Measurements from ENCODE around the gene AKAP5.

Gene AKAP5

DNA sequence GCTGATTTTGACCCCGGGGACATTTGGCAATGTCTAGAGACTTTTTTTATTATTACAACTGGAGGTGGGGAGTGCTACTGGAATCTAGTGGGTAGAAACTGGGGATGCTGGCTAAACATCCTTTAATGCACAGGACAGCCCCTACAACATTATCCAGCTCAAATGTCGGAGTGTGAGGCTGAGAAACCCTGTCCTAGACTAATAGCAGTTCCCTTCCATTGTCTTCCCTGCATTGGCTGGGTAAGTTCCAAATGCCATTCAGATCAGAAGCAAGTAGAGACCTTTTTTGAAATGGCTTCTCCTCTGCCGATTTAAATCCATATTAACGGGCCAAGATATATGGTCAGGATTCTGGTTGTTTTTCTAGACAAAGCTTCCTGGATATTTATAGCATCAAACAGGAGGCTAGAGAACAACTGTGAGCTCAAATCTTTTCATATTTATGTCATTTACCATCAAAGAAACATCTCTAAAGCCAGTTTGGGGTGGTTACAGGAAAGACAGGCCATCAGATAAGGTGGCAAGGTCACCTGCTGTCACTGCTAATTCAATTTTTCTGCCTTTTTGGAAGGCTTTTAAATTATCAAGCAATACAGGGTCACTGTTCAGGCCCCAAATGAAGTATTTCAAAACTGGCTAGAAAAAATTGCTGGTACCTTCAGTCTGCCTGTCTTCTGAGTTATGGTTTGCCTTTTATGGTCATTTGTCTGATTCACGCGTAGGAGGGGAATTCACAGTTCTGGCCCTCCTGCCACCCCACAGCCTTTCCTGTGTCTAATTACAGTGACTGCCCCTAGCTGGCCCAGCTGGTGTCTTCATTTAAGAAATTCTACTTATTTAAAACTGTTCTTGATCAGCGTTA is 20.1 kb upstream of the AKAP5 start:
- Mint-ChIP-seq H3K27ac (peak overlapping the region; percentile 82), H3K4me3 (peak overlapping the region; percentile 18), H3K4me1 (peaks cover 48% of the 10 kb centered on the region), H3K9me3 (peaks cover 5% of the 10 kb centered on the region), H3K27me3 (no peaks in the 10 kb centered on the region), H3K36me3 (peaks cover 55% of the 10 kb centered on the region)
- ATAC-seq: peak; percentile 98

DNA sequence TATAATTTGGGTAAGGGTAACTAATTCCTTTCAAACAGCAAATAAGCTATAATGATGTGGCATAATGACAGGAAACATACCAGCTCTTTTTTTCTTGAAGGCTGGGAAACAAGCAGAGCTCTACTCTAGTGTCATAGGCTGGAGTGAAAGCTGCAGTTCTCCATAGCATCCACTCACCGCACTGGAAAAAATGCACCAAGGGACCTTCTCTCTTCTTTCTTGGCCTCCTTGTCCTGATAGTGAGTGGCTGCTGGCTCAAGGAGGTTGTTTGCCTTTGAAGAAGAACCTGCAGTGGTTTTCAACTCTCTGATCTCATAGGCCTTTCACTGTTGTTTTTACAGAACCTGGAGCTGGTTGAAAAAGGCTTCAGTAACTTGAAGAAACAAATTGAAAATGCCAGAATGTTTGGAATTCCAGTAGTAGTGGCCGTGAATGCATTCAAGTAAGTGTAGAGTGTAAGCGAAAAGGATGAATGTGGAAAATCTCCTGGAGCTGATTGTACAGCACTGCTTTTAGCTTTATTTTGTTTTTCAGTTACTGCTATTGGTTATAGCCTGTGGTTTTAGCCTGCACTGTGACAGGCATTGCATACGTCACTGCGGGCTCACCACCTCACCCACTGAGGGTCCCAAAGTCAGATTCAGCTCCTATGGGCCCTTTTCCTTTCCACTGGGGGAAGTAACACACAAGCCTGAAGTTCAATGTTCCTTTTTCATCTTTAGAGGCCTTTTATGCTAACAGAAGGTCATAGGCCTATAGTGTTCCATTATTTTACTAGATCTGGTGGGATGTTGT is 17.2 kb upstream of the AKAP5 start:
- H3K4me1 Mint-ChIP-seq: peaks cover 55% of the 10 kb centered on the region
- peaks cover 5% of the 10 kb centered on the region for H3K9me3 Mint-ChIP-seq
- peak overlapping the region; percentile 74 for H3K27ac Mint-ChIP-seq
- peaks cover 35% of the 10 kb centered on the region for H3K36me3 Mint-ChIP-seq
- no peak for ATAC-seq
- no peak overlapping the region for H3K4me3 Mint-ChIP-seq
- H3K27me3 Mint-ChIP-seq: no peaks in the 10 kb centered on the region

- ATAC-seq: peak; percentile 73
- H3K36me3 Mint-ChIP-seq: peaks cover 34% of the 10 kb centered on the region
- H3K27ac Mint-ChIP-seq: peak overlapping the region; percentile 94
- no peaks in the 10 kb centered on the region for H3K27me3 Mint-ChIP-seq
- H3K9me3 Mint-ChIP-seq: no peaks in the 10 kb centered on the region
- peaks cover 34% of the 10 kb centered on the region for H3K4me1 Mint-ChIP-seq
- H3K4me3 Mint-ChIP-seq: no peak overlapping the region
Observed at GRCh38 chr14:64450255-64450654, 15.0 kb upstream of the AKAP5 start.

DNA sequence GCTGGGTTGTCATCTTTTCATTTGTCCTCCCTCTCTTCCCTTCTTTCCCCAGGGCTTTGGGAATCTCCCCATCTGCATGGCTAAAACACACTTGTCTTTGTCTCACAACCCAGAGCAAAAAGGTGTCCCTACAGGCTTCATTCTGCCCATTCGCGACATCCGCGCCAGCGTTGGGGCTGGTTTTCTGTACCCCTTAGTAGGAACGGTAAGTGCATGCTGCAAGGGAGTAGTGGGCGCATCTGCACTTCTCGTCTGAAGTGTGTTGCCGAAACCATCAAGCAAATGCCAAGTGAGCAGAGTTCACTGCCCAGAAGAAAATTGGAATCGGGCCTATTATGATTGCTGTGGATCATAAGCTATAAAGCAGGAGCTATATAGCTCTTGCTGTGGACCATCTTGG is 10.6 kb upstream of the AKAP5 start:
- ATAC-seq: no peak
- Mint-ChIP-seq H3K9me3 (no peaks in the 10 kb centered on the region), H3K27me3 (no peaks in the 10 kb centered on the region), H3K4me1 (peaks cover 31% of the 10 kb centered on the region), H3K4me3 (no peak overlapping the region), H3K27ac (peak overlapping the region; percentile 3), H3K36me3 (peaks cover 58% of the 10 kb centered on the region)

DNA sequence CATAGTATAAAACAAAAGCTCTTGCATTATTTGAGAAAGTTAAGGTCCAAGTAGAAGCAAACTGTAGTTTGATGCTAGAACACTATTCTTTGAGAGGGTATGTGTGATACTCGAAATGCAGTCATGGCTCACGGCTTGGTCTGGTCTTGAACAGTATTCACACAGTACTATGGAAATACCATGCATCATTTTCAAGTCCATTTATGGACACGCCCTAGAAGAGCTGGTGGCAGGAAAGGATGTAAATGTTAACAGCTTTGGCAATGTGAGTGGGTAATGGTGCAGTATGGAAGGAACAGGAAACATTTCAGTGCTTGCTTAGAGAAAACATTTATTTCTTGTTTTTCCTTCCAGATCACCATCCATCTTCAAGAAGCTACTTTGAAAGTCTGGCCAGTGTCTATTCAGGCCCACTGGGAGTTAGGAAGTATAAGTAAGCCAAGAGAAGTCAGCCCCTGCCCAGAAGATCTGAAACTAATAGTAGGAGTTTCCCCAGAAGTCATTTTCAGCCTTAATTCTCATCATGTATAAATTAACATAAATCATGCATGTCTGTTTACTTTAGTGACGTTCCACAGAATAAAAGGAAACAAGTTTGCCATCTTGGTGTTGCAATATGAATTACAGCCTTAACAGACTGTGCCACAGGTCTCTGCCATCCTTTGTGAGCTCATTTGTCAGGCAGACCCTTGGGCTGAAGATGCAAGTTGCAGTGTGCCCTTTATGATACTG is 5.7 kb upstream of the AKAP5 start:
- Mint-ChIP-seq H3K36me3 (peaks cover 48% of the 10 kb centered on the region), H3K4me3 (no peak overlapping the region), H3K4me1 (peaks cover 58% of the 10 kb centered on the region), H3K9me3 (no peaks in the 10 kb centered on the region), H3K27ac (peak overlapping the region; percentile 60), H3K27me3 (no peaks in the 10 kb centered on the region)
- peak; percentile 49 for ATAC-seq

DNA sequence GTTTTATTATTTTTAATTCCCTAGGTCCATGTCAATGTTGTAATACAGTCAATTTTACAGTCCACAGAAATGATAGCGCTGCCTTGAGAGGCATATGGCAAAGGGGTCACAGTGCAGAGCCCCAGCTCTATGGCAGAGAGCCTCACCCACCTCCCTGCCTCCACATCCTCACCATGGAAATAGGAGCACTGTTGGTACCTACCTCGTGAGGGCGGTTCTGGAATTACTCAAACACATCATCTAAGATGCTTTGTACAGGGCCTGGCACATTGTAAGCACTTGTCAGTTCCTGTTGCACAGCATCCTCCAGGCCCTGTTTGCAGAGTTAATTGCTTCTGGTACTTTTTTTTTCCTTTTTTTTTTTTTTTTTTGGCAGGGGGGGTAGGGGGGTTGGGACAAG is 4.1 kb upstream of the AKAP5 start:
- no peak overlapping the region for H3K27ac Mint-ChIP-seq
- peaks cover 34% of the 10 kb centered on the region for H3K36me3 Mint-ChIP-seq
- ATAC-seq: no peak
- peaks cover 68% of the 10 kb centered on the region for H3K4me1 Mint-ChIP-seq
- H3K4me3 Mint-ChIP-seq: no peak overlapping the region
- H3K27me3 Mint-ChIP-seq: no peaks in the 10 kb centered on the region
- no peaks in the 10 kb centered on the region for H3K9me3 Mint-ChIP-seq

DNA sequence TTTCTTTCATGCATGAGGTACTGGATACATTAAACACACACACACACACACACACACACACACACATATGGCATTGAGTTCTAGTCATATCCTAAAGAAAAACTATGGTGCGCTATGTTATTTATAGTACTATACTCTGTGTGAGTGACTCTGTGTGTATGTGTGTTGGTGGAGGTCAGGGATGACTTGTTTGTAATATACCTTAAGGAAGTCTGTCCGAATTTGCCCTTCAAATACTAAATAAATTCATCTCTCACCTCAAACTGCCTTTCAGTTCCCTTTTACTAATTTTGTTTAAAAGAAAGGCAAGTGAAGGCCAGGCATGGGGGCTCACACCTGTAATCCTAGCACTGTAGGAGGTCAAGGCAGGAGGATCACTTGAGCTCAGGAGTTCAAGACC is 2.1 kb upstream of the AKAP5 start:
- no peaks in the 10 kb centered on the region for H3K9me3 Mint-ChIP-seq
- ATAC-seq: peak; percentile 71
- H3K36me3 Mint-ChIP-seq: peaks cover 28% of the 10 kb centered on the region
- no peaks in the 10 kb centered on the region for H3K27me3 Mint-ChIP-seq
- no peak overlapping the region for H3K4me3 Mint-ChIP-seq
- H3K27ac Mint-ChIP-seq: peak overlapping the region; percentile 74
- peaks cover 78% of the 10 kb centered on the region for H3K4me1 Mint-ChIP-seq

DNA sequence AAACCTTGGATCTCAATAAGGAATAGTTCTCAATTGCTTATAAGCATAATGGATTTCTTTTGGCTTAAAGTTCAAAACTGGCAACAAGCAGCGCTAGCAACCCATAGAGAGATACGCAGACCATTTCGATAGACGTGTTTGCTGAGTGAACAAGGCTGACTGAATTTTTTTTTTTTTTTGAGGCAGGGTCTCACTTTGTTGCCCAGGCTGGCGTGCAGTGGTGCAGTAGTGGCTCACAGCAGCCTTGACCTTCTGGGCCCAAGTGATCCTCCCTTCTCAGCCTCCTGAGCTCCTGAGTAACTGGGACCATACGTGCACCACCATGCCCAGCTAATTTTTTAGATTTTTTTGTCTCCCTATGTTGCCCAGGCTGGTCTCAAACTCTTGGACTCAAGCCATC is 1.4 kb upstream of the AKAP5 start:
- no peaks in the 10 kb centered on the region for H3K27me3 Mint-ChIP-seq
- peaks cover 21% of the 10 kb centered on the region for H3K36me3 Mint-ChIP-seq
- no peak for ATAC-seq
- peak overlapping the region; percentile 80 for H3K27ac Mint-ChIP-seq
- H3K4me3 Mint-ChIP-seq: peak overlapping the region; percentile 81
- no peaks in the 10 kb centered on the region for H3K9me3 Mint-ChIP-seq
- peaks cover 78% of the 10 kb centered on the region for H3K4me1 Mint-ChIP-seq

- H3K27me3 Mint-ChIP-seq: no peaks in the 10 kb centered on the region
- H3K27ac Mint-ChIP-seq: peak overlapping the region; percentile 80
- peaks cover 74% of the 10 kb centered on the region for H3K4me1 Mint-ChIP-seq
- ATAC-seq: no peak
- H3K4me3 Mint-ChIP-seq: peak overlapping the region; percentile 81
- H3K9me3 Mint-ChIP-seq: no peaks in the 10 kb centered on the region
- H3K36me3 Mint-ChIP-seq: peaks cover 13% of the 10 kb centered on the region
Observed at GRCh38 chr14:64464651-64465050, 648 bp upstream of the AKAP5 start.

DNA sequence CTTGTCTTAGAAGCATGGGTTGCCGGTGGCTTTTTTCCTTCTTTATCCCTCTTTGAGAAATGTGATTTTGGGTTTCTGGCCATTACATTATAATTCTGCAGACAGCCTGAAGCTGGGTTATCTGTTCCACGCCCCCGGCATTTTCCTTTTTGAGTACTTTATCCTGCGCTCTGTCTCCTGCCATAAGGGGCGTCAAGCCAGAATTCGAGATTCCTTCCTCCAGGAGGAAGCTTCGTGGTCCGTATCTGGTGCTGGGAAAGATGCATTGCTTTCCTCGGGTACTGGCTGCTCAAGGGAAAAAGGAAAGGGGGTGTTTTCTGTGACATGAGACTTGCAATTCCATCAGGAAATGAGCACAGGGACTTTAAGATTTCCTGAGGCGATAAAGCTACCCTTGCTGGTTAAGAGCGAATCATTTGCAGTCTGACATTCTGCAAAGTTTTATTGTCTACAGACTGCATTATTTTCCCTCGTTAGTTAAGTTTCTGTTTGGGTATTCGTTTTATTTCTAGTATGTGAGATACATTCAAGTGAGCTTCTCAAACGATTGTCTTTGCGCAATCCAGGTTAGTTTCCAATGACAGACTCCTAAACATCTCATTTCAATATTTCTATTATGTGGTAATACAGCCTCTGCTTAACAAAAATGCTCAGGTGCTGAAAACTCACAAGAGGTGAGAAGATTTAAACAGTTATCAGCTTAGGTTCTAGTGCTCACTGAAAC is 694 bp downstream of the AKAP5 start:
- Mint-ChIP-seq H3K36me3 (peaks cover 8% of the 10 kb centered on the region), H3K4me1 (peaks cover 63% of the 10 kb centered on the region), H3K27me3 (no peaks in the 10 kb centered on the region), H3K27ac (peak overlapping the region; percentile 80), H3K4me3 (peak overlapping the region; percentile 81), H3K9me3 (no peaks in the 10 kb centered on the region)
- ATAC-seq: no peak

DNA sequence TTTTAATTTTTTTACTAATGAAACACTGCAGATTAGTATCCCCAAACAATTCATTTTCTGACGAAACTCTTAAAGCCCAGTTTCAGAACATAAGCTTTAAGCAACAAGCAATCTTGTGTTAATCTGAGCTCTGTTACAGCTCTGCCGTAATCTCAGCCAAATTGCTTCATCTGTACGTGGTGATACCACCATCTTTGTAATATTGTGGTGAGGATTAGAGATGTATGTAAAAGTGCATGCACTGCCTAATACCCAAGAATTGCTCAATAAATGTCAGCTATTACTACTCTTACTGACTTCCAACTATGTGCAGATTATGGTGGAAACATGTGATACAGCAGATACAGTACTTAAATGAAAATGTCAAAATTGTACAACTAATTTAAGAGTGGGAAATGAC is 1.8 kb downstream of the AKAP5 start:
- peaks cover 60% of the 10 kb centered on the region for H3K4me1 Mint-ChIP-seq
- peaks cover 5% of the 10 kb centered on the region for H3K36me3 Mint-ChIP-seq
- no peak for ATAC-seq
- no peak overlapping the region for H3K4me3 Mint-ChIP-seq
- H3K27ac Mint-ChIP-seq: peak overlapping the region; percentile 33
- no peaks in the 10 kb centered on the region for H3K27me3 Mint-ChIP-seq
- no peaks in the 10 kb centered on the region for H3K9me3 Mint-ChIP-seq

DNA sequence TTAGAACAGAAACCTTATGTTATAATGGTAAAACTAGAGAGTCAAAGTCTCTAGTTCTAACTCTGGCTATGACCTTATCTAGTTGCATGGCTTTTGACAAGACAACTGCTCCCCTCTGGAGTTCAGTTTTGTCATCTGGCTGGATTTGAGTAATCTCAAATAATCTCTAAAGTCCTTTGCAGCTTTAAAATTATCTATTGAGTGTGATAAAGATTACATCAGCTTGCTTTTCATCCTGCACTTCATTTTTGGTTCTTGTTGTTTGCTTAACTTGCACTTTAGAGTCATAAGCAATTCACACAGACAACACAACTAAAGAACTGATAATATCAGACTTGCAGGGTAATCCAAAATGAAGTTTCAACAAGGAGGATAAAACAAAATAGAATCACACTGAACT is 2.3 kb downstream of the AKAP5 start:
- Mint-ChIP-seq H3K27ac (peak overlapping the region; percentile 33), H3K36me3 (peaks cover 5% of the 10 kb centered on the region), H3K27me3 (no peaks in the 10 kb centered on the region), H3K4me3 (no peak overlapping the region), H3K9me3 (no peaks in the 10 kb centered on the region), H3K4me1 (peaks cover 56% of the 10 kb centered on the region)
- ATAC-seq: no peak

DNA sequence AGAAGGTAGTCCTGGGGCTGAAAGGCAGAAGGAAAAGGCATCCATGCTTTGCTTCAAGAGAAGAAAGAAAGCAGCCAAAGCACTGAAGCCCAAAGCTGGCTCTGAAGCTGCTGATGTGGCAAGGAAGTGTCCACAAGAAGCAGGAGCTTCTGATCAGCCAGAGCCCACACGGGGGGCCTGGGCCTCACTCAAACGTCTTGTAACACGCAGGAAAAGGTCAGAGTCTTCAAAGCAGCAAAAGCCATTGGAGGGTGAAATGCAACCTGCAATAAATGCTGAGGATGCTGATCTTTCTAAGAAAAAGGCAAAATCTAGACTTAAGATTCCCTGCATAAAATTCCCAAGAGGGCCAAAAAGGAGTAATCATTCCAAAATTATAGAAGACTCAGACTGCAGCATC is 3.2 kb downstream of the AKAP5 start:
- no peaks in the 10 kb centered on the region for H3K27me3 Mint-ChIP-seq
- peaks cover 2% of the 10 kb centered on the region for H3K36me3 Mint-ChIP-seq
- no peak overlapping the region for H3K4me3 Mint-ChIP-seq
- no peak for ATAC-seq
- peak overlapping the region; percentile 33 for H3K27ac Mint-ChIP-seq
- H3K4me1 Mint-ChIP-seq: peaks cover 47% of the 10 kb centered on the region
- H3K9me3 Mint-ChIP-seq: no peaks in the 10 kb centered on the region

- no peaks in the 10 kb centered on the region for H3K27me3 Mint-ChIP-seq
- H3K4me1 Mint-ChIP-seq: peaks cover 8% of the 10 kb centered on the region
- H3K27ac Mint-ChIP-seq: no peak overlapping the region
- peaks cover 7% of the 10 kb centered on the region for H3K36me3 Mint-ChIP-seq
- no peak overlapping the region for H3K4me3 Mint-ChIP-seq
- no peak for ATAC-seq
- no peaks in the 10 kb centered on the region for H3K9me3 Mint-ChIP-seq
Observed at GRCh38 chr14:64474041-64474440, 8.7 kb downstream of the AKAP5 start.

- peaks cover 7% of the 10 kb centered on the region for H3K36me3 Mint-ChIP-seq
- H3K4me3 Mint-ChIP-seq: no peak overlapping the region
- H3K9me3 Mint-ChIP-seq: no peaks in the 10 kb centered on the region
- peaks cover 6% of the 10 kb centered on the region for H3K4me1 Mint-ChIP-seq
- no peaks in the 10 kb centered on the region for H3K27me3 Mint-ChIP-seq
- no peak overlapping the region for H3K27ac Mint-ChIP-seq
- no peak for ATAC-seq
Observed at GRCh38 chr14:64474698-64475097, 9.4 kb downstream of the AKAP5 start.

All from stimulated activated memory B cell treated with anti-CD40 and anti-IgM and Interleukin-4, amounts not matched to agents 10 μg/mL and 1 μg/mL and 100 μg/mL, for 72 hours (primary cell).